SK-N-SH treated with all-trans-retinoic acid at 6 μM for 48 hours (cell line): ENCODE measurements around the gene MAPK7.

Source experiments
- OSR1 ChIP-seq: fragments of 250-450 bp; sonication (Bioruptor Pico); IDR thresholded peaks from 2 replicates; pipeline ENCODE4 v1.8.0; 2022; ENCODE audit warnings: moderate library complexity, mild to moderate bottlenecking, inconsistent platforms
- PATZ1 ChIP-seq: fragments of 250-450 bp; sonication (Bioruptor Pico); IDR thresholded peaks from 2 replicates; pipeline ENCODE4 v1.8.0; 2020; ENCODE audit warnings: mild to moderate bottlenecking, moderate library complexity, borderline replicate concordance
- RARB ChIP-seq: fragments of 250-450 bp; sonication (Bioruptor Pico); IDR thresholded peaks from 2 replicates; pipeline ENCODE4 v1.8.0; 2021; ENCODE audit warnings: mild to moderate bottlenecking, moderate library complexity
- TCF4 ChIP-seq: fragments of 250-450 bp; sonication (Bioruptor Pico); IDR thresholded peaks from 2 replicates; pipeline ENCODE4 v1.8.0; 2021; ENCODE audit warnings: mild to moderate bottlenecking, moderate library complexity, borderline replicate concordance
- ZFP3 ChIP-seq: fragments of 250-450 bp; sonication (Bioruptor Pico); IDR thresholded peaks from 2 replicates; pipeline ENCODE4 v1.5.0; 2020; ENCODE audit warnings: mild to moderate bottlenecking, moderate library complexity
- ZNF70 ChIP-seq: fragments of 450-650 bp; formaldehyde crosslinking; IDR thresholded peaks from 2 replicates; pipeline ENCODE4 v1.5.0; 2020; ENCODE audit warnings: mild to moderate bottlenecking, moderate library complexity

- TF ChIP-seq RARB (CRISPR knock-in tag) (no peak), TCF4 (CRISPR knock-in tag) (no peak), ZNF70 (no peak), ZFP3 (no peak), PATZ1 (CRISPR knock-in tag) (no peak), OSR1 (CRISPR knock-in tag) (no peak)
Measured at GRCh38 chr17:19421219-19421618, 42.9 kb downstream of the MAPK7 start.
